ENCODE results near the gene ADISSP. TPM values are rescaled to one million over a fixed set of nuclear protein-coding genes. Genes with fewer than 3 reads are reported as not detected.
A peak's percentile ranks its signal among the peaks of the same experiment; 100 is the strongest.

Gene ADISSP
- total and polyA plus RNA-seq, 2 of the 13 experiments (the other 11 are each of a cell fraction or from before 2014, with no cell fraction given): 38.3 to 90.6 TPM

DNA sequence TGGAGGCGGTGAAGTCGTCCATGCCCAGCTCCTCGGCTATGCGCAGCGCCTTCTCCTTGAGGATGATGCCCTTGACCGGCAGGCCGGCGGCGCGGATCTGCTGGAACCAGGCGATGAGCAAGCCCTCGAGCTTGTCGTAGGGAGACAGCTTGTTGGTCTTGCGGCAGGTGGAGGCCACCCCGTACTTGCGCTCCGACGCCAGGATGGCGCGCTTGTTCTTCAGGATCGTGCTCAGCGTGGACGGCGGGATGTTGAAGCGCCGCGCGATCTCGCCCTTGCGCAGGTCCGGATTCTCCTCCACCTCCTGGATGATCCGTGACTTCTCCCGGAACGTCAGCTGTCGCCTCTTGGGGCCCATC is 18.6 kb upstream of the ADISSP start:
- no peaks in the 10 kb centered on the region for H3K9me3 ChIP-seq (ENCODE audit: low read length)
- H3K4me1 ChIP-seq (ENCODE audit: insufficient read depth, low read length): peaks cover 85% of the 10 kb centered on the region
- H3K4me2 ChIP-seq (ENCODE audit: low read depth, low read length): peak overlapping the region; percentile 94
- peaks cover 5% of the 10 kb centered on the region; the same call in 1 of the 2 replicates for H4K20me1 ChIP-seq (ENCODE audit: insufficient read depth, low read length)
- no TSS peak for BruUV-seq (replicated peaks)
- 55% methylated on average over 22 of the region's 35 CpGs for WGBS (ENCODE audit: low lambda C conversion rate)
- ChIA-PET CTCF (ENCODE audit: low intra/inter-chr PET ratio, low total read pairs) (interaction anchor here (1.3 to 4.6 kb wide), 5 partner anchors 26 to 299 kb away, joined by 3 to 119 read pairs (median 7); partner anchors contain the start of gene AP5S1), POLR2A (interaction anchor here (0.6 to 10.4 kb wide), 14 partner anchors 8 to 298 kb away, joined by 3 to 134 read pairs (median 4); partner anchors contain the start of genes ADISSP, AP5S1 and CDC25B)
- peaks cover 0 to 18% of the 10 kb centered on the region in 2 experiments; a peak in 3 of 5 replicates for H3K27me3 ChIP-seq (ENCODE audit: control insufficient read depth in 1 of 2, insufficient read depth in 2 of 2, low read length in 2 of 2)
- DNase-seq (ENCODE audit: low spot score): no peak
- H3K27ac ChIP-seq (ENCODE audit: extremely low read length, insufficient read depth, low read length): peak overlapping the region; percentile 34
- H3K4me3 ChIP-seq (replicated peaks in 1 of 3; ENCODE audit: insufficient read depth in 1 of 3, low read depth in 2 of 3, low read length in 3 of 3): peak overlapping the region; percentile 52 to 82 (median 82); a peak in 5 of 6 replicates
- in situ Hi-C loops (cut with HindIII; ENCODE audit: extremely low pct_ligation_motif_present, low pct_unique_long_range_greater_than_20kb) (loop anchor here (5.0 kb wide), 1 partner anchor 61 kb away; the partner anchor contains the start of gene MAVS), intact Hi-C loops (cut with micrococcal nuclease; ENCODE audit: unreplicated experiment) (loop anchor here (2.0 kb wide), 1 partner anchor 61 kb away; the partner anchor contains the start of gene MAVS)
- peaks cover 9% of the 10 kb centered on the region for H3K79me2 ChIP-seq (ENCODE audit: insufficient read depth, low read length)
- ATAC-seq: no peak
- peak overlapping the region; percentile 82 for H3K9ac ChIP-seq (ENCODE audit: insufficient read depth, low read depth, low read length)
- no peak for FAIRE-seq
- H2AFZ ChIP-seq (ENCODE audit: low read length): no peak overlapping the region
- H3K36me3 ChIP-seq (replicated peaks in 1 of 2; ENCODE audit: control insufficient read depth in 1 of 2, insufficient read depth in 2 of 2, low read length in 2 of 2): no peaks in the 10 kb centered on the region
- TF ChIP-seq FOXM1 (CRISPR knock-in tag; IDR thresholded peaks at IDR 0.05) (no peak), RAD21 (CRISPR knock-in tag; IDR thresholded peaks at IDR 0.05) (peak; percentile 49; the same call in 1 of the 2 replicates), EP300 (IDR thresholded peaks at IDR 0.05; ENCODE audit: low read depth in 2 of 2, low read length in 2 of 2) (no peak), EP300 (CRISPR knock-in tag; IDR thresholded peaks at IDR 0.05; ENCODE audit: borderline replicate concordance) (0 out of 2 replicates have a peak, but pooled peaks have one; percentile 42), ZNF460 (CRISPR knock-in tag; IDR thresholded peaks at IDR 0.05; ENCODE audit: borderline replicate concordance) (no peak), ZNF281 (CRISPR knock-in tag; IDR thresholded peaks at IDR 0.05; ENCODE audit: borderline replicate concordance) (peak; percentile 61; the same call in 1 of the 2 replicates), PAWR (CRISPR knock-in tag; IDR thresholded peaks at IDR 0.05; ENCODE audit: borderline replicate concordance) (no peak), RFX1 (IDR thresholded peaks at IDR 0.05) (no peak), ZNF530 (CRISPR knock-in tag; IDR thresholded peaks at IDR 0.05; ENCODE audit: low read depth) (no peak), ZNF34 (CRISPR knock-in tag; IDR thresholded peaks at IDR 0.05; ENCODE audit: borderline replicate concordance) (no peak), HCFC1 (IDR thresholded peaks at IDR 0.05; ENCODE audit: low read depth, low read length) (no peak), MTA3 (CRISPR knock-in tag; IDR thresholded peaks at IDR 0.05) (no peak), EHMT2 (IDR thresholded peaks at IDR 0.05; ENCODE audit: borderline replicate concordance, low read depth, low read length) (no peak), SMARCE1 (IDR thresholded peaks at IDR 0.05; ENCODE audit: borderline replicate concordance) (no peak)
- TF ChIP-seq, protein P1, sequence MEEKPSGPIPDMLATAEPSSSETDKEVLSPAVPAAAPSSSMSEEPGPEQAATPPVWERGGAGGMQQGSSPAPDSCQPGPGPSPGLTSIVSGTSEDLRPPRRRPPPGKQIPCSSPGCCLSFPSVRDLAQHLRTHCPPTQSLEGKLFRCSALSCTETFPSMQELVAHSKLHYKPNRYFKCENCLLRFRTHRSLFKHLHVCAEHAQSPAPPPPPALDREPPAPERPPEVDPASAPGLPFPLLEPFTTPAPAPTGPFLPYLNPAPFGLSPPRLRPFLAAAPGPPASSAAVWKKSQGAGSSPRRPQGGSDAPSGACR (CRISPR knock-in tag; IDR thresholded peaks at IDR 0.05): no peak
- TF ChIP-seq, protein P2, sequence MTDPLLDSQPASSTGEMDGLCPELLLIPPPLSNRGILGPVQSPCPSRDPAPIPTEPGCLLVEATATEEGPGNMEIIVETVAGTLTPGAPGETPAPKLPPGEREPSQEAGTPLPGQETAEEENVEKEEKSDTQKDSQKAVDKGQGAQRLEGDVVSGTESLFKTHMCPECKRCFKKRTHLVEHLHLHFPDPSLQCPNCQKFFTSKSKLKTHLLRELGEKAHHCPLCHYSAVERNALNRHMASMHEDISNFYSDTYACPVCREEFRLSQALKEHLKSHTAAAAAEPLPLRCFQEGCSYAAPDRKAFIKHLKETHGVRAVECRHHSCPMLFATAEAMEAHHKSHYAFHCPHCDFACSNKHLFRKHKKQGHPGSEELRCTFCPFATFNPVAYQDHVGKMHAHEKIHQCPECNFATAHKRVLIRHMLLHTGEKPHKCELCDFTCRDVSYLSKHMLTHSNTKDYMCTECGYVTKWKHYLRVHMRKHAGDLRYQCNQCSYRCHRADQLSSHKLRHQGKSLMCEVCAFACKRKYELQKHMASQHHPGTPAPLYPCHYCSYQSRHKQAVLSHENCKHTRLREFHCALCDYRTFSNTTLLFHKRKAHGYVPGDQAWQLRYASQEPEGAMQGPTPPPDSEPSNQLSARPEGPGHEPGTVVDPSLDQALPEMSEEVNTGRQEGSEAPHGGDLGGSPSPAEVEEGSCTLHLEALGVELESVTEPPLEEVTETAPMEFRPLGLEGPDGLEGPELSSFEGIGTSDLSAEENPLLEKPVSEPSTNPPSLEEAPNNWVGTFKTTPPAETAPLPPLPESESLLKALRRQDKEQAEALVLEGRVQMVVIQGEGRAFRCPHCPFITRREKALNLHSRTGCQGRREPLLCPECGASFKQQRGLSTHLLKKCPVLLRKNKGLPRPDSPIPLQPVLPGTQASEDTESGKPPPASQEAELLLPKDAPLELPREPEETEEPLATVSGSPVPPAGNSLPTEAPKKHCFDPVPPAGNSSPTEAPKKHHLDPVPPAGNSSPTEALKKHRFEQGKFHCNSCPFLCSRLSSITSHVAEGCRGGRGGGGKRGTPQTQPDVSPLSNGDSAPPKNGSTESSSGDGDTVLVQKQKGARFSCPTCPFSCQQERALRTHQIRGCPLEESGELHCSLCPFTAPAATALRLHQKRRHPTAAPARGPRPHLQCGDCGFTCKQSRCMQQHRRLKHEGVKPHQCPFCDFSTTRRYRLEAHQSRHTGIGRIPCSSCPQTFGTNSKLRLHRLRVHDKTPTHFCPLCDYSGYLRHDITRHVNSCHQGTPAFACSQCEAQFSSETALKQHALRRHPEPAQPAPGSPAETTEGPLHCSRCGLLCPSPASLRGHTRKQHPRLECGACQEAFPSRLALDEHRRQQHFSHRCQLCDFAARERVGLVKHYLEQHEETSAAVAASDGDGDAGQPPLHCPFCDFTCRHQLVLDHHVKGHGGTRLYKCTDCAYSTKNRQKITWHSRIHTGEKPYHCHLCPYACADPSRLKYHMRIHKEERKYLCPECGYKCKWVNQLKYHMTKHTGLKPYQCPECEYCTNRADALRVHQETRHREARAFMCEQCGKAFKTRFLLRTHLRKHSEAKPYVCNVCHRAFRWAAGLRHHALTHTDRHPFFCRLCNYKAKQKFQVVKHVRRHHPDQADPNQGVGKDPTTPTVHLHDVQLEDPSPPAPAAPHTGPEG (CRISPR knock-in tag; IDR thresholded peaks at IDR 0.05): no peak

All from HepG2 (cell line).